ENCODE measurements around the gene FIBCD1. TPM values are rescaled to one million over a fixed set of nuclear protein-coding genes. Genes with fewer than 3 reads are reported as not detected.

FIBCD1 gene
- total and polyA plus RNA-seq, 2 of the 8 experiments (the other 6 are each of a cell fraction or from before 2014, with no cell fraction given): 6.1 to 8.8 TPM

DNA sequence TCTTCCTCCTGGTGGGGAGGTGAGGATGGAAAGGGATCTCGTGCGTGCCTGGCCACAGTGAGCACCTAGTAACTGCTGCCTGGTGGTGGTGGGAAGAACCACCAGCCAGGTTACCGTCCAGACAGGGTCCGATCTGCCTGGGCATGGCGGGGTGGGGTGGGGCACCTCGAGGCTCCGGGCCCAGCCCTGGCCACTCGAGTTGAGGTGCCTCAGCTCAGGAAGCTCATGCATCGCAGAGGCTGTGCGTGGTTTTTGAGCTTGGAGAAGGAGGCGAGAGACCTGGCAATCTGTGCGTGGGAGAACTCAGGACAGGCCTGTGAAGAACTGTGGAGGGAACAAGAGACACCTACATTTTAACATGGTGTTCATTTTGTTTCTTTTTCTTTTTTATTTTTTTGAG is 31.0 kb upstream of the FIBCD1 start:
- H3K23ac ChIP-seq (ENCODE audit: insufficient read length): no peak overlapping the region
- 86% methylated on average over 11 of the region's 12 CpGs; no CpG with 5 or more reads in 1 of the 2 experiments for WGBS, 2 experiments (ENCODE audit: extremely low coverage in 1 of 2, insufficient coverage in 1 of 2, insufficient read length in 1 of 2, insufficient replicate concordance in 2 of 2, low coverage in 1 of 2, low lambda C conversion rate in 2 of 2, missing lambda C conversion rate in 1 of 2)
- H2BK15ac ChIP-seq (ENCODE audit: low read length): no peak overlapping the region
- H3K14ac ChIP-seq (ENCODE audit: insufficient read length): no peak overlapping the region
- peaks cover 4% of the 10 kb centered on the region; the same call in 1 of the 2 replicates for H3K23me2 ChIP-seq (ENCODE audit: low read depth, low read length)
- no peak overlapping the region for H2BK20ac ChIP-seq (ENCODE audit: low read length)
- no peaks in the 10 kb centered on the region for H3K79me1 ChIP-seq (ENCODE audit: low read depth, low read length)
- no peak overlapping the region for H3K4me3 ChIP-seq (ENCODE audit: extremely low read depth in 1 of 4, insufficient read depth in 2 of 4, low read depth in 3 of 4, low read length in 4 of 4)
- H2AFZ ChIP-seq (ENCODE audit: low read length): no peak overlapping the region
- H4K91ac ChIP-seq (replicated peaks; ENCODE audit: insufficient read length, low read length): no peak overlapping the region
- H3K56ac ChIP-seq (replicated peaks; ENCODE audit: insufficient read length, low read depth, low read length): no peak overlapping the region
- no peak overlapping the region for H3K27ac ChIP-seq (ENCODE audit: low read depth, low read length)
- no peak overlapping the region for H2AK5ac ChIP-seq (ENCODE audit: low read depth, low read length)
- no peak overlapping the region for H3K4ac ChIP-seq (replicated peaks; ENCODE audit: insufficient read length, low read depth, low read length)
- no peaks in the 10 kb centered on the region for H3K36me3 ChIP-seq (ENCODE audit: control insufficient read depth in 2 of 4, insufficient read depth in 4 of 4, low read length in 3 of 4)
- no peak overlapping the region for H4K8ac ChIP-seq (ENCODE audit: extremely low read depth, insufficient read depth, low read length)
- H4K20me1 ChIP-seq (replicated peaks in 1 of 2; ENCODE audit: control insufficient read depth in 1 of 2, insufficient read depth in 2 of 2, low read length in 2 of 2): no peaks in the 10 kb centered on the region
- no peaks in the 10 kb centered on the region for H3K79me2 ChIP-seq (ENCODE audit: control insufficient read depth in 1 of 2, insufficient read depth in 2 of 2, low read length in 2 of 2)
- H3K18ac ChIP-seq (ENCODE audit: extremely low read depth, low read length): no peak overlapping the region
- ChIA-PET POLR2A (ENCODE audit: partially characterized antibody) (interaction anchor here (0.6 kb wide), 1 partner anchor 960 kb away, joined by 3 read pairs; no protein-coding TSS in a partner anchor), CTCF (ENCODE audit: partially characterized antibody) (interaction anchor here (1.3 kb wide), 1 partner anchor 28 kb away, joined by 3 read pairs; no protein-coding TSS in a partner anchor)
- no peak overlapping the region for H2BK5ac ChIP-seq (ENCODE audit: low read depth, low read length)
- no peak overlapping the region for H3K9ac ChIP-seq (replicated peaks in 1 of 4; ENCODE audit: extremely low read depth in 1 of 4, low read depth in 3 of 4, low read length in 3 of 4)
- H2BK12ac ChIP-seq (ENCODE audit: low read depth, low read length): no peak overlapping the region
- DNase-seq (ENCODE audit: low read depth in 1 of 2, low spot score in 2 of 2): no peak
- H3K4me1 ChIP-seq (replicated peaks in 1 of 4; ENCODE audit: control insufficient read depth in 3 of 4, insufficient read depth in 4 of 4, low read length in 3 of 4): peaks cover 0 to 3% (median 0%) of the 10 kb centered on the region in 4 experiments; a peak in 1 of 7 replicates
- no peak overlapping the region for H2BK120ac ChIP-seq (replicated peaks; ENCODE audit: low read depth, low read length)
- no peak overlapping the region for H3K4me2 ChIP-seq (ENCODE audit: insufficient read depth in 1 of 2, low read depth in 2 of 2, low read length in 2 of 2)
- H4K5ac ChIP-seq (ENCODE audit: insufficient read length, low read depth, low read length): no peak overlapping the region
- no peak for FAIRE-seq
- no peaks in the 10 kb centered on the region; a peak in 1 of 7 replicates for H3K27me3 ChIP-seq (replicated peaks in 1 of 4; ENCODE audit: control insufficient read depth in 3 of 4, extremely low read depth in 1 of 4, insufficient read depth in 3 of 4, low read length in 3 of 4)
- no peaks in the 10 kb centered on the region for H3K9me3 ChIP-seq (ENCODE audit: insufficient read depth in 2 of 2, low read depth in 1 of 2, low read length in 1 of 2)
